HL-60/S4 treated with phorbol 12-myristate 13-acetate at 8.2 ng/mL for 4 days and 3 days (cell line): ENCODE data around the gene DAZAP1.
"Not testable (repeated sequence)": the region's sequence is repeated elsewhere in the genome, so short reads cannot be mapped to it uniquely, and the experiment has no call there.

Experiments
- in situ Hi-C: fragments of 300-500 bp; cut with MboI; formaldehyde crosslinking; loops from 2 replicates; pipeline ENCODE4 v1.15.0; 2022; ENCODE audit warnings: low sequenced_read_pairs

The DAZAP1 gene

DNA sequence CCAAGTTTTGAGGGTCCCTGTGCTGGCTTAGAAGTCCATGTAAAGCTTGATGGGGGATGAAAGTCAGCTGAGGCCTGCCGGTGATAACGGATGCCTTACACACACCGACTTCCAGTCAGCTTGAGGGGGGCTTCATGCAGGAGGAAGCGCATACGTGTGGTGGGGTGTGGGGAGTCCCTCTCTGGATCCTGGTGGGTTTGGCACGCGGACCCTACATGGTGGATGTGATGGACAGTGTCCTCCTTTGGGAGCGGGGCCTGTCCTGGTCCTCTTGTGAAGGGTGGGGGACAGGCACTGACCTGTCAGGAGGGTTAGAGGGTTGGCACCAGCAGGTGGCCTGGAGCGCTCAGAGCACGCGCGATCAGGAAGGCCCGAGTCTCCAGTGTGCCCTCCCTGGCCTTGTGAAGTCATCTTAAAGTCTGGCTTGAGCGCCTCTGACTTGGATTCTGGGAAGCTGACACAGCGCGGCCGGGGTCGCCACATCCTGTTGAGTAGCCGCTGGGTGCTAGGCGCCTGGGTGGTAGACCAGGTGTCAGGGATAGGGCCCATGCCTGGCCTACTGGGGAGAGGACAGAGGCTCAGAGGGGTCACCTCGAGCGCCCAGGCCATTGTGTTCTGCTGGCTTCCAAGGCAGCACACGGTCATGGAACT is 2.9 kb downstream of the DAZAP1 start:
- in situ Hi-C loops, result no loop called here

DNA sequence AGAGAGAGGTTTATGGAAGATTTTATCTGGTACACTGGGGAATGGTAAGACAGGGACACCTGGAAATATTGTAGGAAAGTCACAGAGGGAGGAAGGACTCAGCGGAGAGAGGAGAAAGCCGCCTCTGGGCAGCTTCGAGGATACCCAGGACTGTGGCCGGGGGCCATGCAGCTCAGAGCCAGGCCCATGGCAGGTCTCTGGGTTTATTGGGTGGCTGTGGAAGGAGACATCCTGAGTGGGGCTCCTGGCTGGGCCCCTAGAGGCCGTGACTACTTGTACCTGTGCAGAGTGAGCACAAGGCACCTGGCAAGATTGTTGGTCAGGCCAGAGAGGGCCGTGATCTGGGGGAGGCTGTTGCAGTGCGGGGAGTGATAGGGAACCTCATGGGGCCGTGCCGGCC is 3.4 kb downstream of the DAZAP1 start:
- in situ Hi-C loops, result no loop called here

DNA sequence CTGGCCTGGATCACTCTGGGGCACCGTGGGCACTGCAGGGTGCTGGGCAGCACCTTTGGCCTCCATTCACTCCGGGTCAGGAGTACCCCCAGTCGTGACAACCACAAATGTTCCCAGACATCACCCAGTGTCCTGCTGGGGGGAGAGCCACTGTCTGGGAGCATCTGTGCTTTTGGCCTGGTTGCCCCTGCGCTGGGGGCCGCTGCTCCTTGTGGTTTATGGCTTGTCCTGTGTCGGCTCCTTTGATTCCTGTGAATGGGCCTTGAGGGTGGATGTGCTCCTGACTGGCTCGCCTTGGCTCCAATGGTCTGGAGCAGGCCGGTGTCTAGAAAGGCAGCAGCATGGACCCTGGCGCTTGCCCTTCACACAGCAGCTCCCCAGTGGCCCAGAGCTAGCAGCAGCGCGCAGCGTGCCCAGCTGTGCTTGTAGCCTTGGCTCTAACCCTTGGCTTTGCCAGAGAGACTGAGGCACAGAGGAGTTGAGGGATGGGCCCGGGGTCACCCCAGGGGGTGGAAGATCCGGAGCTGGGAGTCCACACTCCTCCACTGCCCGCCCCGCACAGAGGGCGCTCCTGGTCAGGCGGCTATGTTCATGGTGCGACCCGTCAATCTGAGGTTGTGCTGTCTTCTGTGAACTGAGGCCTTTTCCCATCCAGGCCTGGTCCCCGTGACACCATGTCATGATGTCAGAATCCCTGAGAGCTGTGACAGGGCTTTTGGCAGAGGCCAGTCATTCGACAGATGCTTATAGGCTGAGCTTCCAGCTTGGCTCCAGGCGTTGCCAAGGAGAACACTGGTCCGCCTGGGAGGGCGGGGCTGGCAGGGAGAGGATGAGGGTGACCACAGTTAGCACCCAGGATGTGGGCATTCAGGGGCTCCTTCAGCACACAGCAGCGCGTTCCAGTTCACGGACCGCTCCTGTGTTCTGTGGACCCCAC is 4.1 kb downstream of the DAZAP1 start:
- in situ Hi-C loops, result no loop called here

DNA sequence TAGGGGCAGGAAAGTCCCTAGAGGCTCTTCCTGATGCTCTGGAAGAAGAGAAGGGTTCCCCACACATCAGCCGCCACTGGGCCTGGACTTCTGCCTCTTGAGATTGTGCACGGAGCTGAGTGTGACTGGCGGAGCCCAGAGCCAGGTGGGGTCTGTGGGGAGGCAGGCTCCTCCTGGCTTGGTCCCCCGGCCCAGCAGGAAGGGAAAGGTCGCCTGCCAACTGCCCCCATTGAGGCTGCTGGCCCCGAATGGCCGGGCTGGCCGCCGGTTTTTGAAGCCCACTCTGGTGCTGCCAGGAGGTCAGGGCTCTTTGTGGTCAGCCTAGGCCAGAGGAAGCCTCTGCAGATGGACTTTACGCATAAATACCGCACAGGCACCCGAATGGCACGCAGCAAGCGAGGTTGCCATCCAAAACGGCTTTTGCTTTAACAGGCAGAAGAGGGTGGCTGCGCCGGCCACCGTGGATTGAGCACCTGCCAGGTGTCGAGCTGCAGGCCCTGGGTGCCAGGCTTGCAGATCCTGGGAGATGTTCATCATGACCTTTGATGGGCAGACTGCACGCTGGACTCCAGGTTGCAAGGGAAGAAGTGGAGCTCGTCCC is 5.0 kb downstream of the DAZAP1 start:
- in situ Hi-C loops, result no loop called here

DNA sequence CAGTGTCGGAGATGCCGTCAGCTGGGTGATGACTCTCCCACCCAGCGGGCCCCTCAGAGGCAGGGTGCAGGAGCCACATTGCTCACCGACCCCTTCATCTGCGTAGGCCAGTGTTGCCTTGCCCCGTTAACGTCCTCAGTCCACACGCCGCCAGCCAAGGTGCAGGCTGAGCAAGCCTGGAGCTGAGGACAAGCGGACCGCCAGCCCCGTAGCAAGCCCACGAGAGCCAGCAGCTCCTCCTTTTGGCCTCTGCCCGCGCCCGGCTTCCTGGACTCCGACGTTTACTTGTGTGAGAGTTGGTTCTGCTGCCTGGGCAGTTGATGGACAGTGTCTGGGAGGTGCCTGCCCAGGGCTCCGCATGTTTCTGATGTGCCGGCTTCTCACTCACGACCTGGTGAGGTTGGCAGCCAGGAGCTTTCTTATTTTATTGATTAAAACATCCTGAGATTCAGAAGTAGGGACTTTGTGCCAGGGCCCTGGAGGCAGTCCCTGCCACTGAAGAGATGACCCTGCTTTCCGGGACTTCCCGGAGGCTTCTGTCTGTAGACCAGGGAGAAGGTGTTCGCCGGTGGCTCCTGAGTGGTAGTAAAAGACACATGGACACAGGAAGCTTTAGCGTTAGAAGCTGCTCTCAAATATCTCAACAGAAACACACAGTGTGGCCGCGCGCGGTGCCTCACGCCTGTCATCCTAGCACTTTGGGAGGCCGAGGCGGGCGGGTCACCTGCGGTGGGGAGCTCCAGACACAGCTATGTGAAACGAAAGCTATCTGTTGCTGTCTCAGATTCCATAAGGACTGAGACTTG is 5.8 kb downstream of the DAZAP1 start:
- in situ Hi-C loops, result no loop called here

DNA sequence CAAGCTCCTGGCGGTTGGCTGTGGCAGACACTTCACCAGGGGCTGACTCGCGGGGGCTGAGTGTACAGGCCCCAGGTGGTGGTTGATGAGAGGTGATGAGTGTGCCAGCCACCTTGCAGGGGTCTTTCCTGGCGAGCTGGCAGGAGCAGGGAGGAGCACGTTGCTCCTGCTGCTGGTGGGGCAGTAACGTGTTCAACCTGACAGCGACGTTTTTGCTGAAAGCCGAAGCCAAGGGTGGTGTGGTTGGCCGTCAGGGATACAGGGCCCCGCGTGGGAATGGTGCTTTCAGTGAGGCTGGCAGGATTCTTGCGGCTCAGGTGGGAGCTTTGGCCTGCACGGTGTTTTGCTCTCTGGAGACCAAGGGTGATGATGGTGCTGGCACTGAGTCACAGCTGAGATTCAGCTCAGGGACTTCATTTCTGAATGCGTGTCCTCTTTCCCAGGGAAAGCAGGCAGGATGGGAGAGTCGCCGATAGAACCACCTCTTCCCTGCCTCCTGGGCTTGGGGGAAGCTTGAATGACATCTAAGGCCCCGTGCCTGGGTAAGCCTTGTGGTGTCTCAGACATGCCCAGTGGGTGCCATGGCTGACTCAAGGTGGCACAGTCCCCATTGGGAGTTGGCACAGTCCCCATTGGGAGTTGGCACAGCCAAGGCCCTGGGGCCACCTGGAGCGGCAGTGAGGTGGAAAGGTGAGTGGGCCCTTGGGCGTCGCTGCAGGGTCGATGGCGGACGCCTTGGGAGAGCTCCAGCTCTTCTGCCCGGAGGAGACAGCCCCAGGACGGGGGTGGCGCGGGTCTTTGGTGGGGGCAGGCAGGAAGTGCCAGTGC is 8.8 kb downstream of the DAZAP1 start:
- in situ Hi-C loops, result no loop called here

- in situ Hi-C loops, result no loop called here
These were observed 9.8 kb downstream of the DAZAP1 start for GRCh38 chr19:1417145-1417544.

DNA sequence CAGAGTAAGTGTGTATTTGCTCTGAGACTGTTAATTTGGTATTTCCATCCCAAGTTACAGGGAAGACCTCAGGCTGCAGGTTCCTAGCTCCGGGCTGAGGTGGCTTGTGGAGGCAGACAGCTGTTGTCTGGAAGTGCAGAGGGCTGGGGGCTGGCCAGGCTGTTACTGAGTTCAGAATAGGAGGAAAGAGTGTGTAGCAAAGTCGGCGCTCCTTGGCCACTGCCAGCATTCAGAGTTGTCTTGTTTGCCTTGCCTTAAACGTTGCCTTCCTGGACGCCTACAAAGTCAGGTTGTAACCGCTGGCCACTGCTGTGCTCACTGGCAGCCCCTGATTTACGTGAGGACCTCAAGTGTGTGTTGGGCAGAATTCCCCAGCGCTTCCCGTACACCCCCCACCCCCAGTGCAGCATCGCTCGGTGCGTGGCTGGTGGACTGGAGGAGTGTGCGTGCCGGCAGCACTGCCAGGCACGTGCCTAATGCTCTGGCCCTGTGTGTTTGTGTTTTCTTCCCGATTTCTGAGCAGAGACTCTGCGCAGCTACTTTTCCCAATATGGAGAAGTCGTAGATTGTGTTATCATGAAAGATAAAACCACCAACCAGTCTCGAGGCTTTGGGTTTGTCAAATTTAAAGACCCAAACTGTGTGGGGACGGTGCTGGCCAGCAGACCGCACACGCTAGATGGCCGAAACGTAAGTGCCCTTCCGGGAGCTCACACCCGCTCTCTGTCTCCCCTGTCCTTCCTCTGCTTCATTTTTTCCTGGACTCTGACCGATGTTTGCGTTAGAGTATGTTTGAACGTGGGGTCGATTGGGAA is 10.5 kb downstream of the DAZAP1 start:
- in situ Hi-C loops, result no loop called here

- in situ Hi-C loops, result no loop called here
These were observed 11.1 kb downstream of the DAZAP1 start for GRCh38 chr19:1418496-1418775.

- in situ Hi-C loops, result no loop called here
These were observed 11.8 kb downstream of the DAZAP1 start for GRCh38 chr19:1418951-1419738.

DNA sequence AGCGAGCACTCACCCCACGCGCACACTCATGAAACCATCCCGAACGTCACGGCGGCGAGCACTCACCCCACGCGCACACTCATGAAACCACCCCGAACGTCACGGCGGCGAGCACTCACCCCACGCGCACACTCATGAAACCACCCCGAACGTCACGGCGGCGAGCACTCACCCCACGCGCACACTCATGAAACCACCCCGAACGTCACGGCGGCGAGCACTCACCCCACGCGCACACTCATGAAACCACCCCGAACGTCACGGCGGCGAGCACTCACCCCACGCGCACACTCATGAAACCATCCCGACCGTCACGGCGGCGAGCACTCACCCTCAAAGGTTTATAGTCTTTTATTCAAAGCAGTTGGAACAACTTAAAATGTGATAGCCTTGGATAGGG is 12.7 kb downstream of the DAZAP1 start:
- in situ Hi-C loops, result not testable (repeated sequence)

GRCh38 chr19:1420590-1420989 is 13.2 kb downstream of the DAZAP1 start:
- in situ Hi-C loops, result no loop called here

DNA sequence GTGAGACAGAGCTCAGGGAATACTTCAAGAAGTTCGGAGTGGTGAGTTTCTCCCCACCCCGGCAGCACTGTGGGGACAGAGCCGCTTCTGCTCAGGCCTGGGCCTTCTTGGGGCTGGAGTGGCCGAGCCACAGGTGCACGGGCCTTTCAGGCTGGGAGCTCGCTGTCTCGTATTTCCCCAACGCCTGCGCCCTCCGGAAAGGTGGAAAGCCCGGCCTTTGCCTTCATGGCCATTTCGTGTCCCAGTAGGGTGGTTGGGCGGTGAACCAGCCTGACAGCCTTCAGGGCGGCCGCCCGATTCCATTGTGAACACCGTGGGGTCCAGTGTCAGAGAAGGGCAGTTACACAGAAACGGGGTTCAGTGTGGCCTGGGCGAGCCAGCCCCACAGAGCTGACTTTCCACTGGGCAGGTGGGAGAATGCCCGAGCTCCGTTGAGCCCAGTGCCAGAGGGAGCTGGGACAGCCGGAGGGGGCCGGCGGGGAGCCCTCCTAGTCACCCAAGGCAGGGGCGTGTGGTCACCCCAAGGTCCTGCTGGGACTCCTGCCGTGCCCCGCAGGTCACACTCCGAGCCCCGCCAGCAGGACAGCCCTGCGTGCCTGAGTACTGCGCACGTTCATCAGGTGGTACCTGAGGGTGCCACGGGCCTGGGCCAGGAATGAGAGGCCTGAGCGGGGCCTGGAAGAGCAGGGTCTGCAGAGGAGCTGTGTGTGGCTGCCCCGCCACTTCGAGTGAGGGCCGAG is 14.0 kb downstream of the DAZAP1 start:
- in situ Hi-C loops, result no loop called here

GRCh38 chr19:1421958-1422305 is 14.5 kb downstream of the DAZAP1 start:
- in situ Hi-C loops, result no loop called here

GRCh38 chr19:1422360-1422759 is 15.0 kb downstream of the DAZAP1 start:
- in situ Hi-C loops, result no loop called here

GRCh38 chr19:1422943-1423342 is 15.6 kb downstream of the DAZAP1 start:
- in situ Hi-C loops, result no loop called here

GRCh38 chr19:1423436-1424191 is 16.2 kb downstream of the DAZAP1 start:
- in situ Hi-C loops, result no loop called here
